ENCODE data around the gene TSPAN8.
"Not testable (repeated sequence)": the region's sequence is repeated elsewhere in the genome, so short reads cannot be mapped to it uniquely, and the experiment has no call there.

Gene TSPAN8

GRCh38 chr12:71164568-71165197 is 6.9 kb upstream of the TSPAN8 start:
- DNase-seq, result no peak

- no peak for DNase-seq
These were observed 6.4 kb upstream of the TSPAN8 start for GRCh38 chr12:71164166-71164565.

DNA sequence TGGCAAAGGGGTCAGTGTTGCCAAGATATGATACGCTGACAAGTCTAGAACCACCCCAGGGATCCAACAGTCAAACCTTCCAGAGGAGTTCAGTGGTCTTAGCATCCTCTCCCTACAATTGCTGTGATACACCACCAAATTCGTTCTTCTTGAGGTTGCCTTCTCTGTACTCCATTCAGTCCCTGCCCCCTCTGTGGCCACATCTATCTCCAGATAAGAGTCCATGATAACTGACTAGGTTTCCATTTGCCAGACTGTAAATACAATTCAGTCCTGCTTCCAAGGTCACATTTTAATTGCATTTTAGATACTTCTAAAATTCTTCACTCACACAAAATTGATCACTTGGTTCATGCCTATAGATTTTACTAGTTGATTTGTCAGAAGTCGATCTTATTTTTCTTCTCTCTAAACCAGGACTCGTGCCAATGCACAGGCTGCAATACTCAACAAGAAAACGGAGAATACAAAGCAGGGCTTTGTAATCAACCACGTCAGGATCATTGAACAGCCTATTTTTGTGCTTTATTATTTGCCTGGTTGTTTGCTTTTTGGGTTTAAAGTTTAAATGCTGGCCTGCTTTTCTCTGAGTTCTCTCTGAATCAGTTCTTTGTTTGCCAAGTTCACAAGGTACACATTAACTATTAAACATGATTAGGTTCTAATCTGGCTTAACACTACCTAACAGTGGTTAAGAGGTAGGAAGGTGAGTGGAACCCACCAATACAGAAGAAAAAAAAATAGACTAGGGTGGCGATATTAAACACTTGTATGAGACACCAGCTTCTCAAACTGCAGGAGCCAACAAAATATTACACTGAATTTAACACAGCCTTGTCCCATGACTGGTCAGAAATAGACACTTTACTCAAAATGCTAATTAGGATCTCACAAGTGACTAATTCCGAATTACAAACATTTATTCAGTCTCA is 5.3 kb upstream of the TSPAN8 start:
- peak in 1 of 56 donors; percentile 11 for DNase-seq

GRCh38 chr12:71161591-71161990 is 3.8 kb upstream of the TSPAN8 start:
- no peak for DNase-seq

GRCh38 chr12:71160585-71160984 is 2.8 kb upstream of the TSPAN8 start:
- DNase-seq, result no peak

DNA sequence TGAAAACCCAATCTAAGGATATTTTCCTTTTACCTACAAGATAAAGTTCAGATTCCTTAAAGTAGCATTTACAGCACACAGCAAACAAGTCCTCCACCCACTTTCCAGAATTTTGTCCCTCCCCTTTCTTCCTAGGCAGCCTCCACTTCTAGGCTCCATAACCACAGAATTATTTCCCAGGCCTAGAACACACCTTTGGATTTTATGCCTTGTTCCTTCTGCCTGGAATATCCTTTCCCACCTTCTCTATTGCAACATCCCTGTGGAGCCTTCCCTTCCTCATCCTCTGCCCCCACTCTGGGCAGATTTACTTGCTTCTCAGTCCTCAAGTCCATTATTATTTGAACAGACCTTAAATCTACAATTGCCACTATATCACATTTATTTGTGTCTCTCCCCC is 2.1 kb upstream of the TSPAN8 start:
- no peak for DNase-seq

DNA sequence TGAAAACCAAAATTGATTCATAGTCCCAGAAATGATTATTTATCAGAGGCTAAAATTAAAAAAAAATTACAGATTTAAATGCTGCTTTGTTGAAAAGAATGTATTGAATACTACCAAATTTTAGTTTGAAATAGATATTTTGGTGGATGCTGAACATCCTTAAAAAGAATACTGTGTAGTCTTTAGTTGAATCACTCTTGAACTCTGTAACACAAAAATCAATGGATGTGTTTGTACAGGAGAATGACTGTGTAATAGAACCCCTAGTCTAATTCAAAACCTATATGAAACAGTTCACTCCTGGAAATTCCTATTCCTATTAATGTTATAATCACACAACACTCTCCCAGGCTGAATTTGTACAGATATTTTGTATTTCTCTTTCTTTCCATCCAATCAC is 1.5 kb upstream of the TSPAN8 start:
- DNase-seq, result no peak

DNA sequence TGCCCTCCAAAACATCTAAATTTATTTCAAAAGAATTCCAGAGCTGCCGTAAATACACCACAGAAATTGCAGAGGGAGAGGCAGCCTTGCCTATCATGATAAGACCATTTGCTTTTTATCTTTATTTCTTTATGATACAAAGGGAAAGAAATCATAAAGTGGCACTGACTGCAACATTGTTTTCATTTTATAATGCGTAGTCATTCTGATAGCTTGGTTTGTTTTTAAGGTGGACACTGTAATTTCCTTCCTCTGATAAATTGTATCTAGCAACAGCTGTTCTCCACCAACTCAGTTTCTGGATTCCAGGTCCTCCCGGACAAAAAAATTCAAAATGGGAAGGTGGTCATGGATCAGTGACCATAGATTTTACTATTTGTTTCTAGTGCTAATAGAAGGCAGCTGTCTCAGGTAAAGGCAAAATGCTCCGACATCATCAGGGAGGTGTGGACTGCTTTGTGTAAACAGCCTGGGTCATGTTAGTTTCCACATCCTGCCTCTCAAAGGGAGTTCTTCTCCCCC is 623 bp upstream of the TSPAN8 start:
- no peak for DNase-seq

GRCh38 chr12:71155225-71155624 is 2.6 kb downstream of the TSPAN8 start:
- DNase-seq, result no peak

DNA sequence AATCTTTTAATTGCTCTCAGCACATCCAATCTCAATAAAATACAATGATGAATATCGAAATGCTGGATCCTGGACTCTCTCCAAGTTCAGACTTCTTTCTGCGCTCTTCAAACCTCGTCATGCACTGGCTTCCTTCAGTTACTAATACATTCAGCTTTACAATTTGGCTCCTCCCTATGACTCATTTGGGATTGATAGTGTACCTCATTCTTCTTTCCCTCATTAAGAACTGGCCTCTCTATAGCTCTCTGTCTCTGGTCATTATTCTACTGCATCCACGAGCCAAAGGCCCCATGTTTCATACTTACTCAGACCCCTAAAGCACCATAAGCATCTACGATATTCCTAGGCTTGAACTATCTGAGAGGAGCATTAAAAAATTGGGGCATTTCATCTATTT is 4.9 kb downstream of the TSPAN8 start:
- DNase-seq, result no peak

DNA sequence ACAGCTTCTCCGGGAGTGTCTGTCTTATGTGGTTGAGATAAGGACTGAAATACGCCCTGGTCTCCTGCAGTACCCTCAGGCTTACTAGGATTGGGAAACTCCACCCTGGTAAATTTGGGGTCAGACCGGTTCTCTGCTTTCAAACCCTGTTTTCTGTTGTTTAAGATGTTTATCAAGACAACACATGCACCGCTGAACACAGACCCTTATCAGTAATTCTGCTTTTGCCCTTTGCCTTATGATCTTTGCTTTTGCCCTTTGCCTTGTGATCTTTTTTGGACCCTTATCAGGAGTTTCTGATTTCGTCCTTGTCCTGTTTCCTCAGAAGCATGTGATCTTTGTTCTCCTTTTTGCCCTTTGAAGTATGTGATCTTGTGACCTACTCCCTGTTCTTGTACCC is 7.8 kb downstream of the TSPAN8 start:
- not testable (repeated sequence) for DNase-seq

DNA sequence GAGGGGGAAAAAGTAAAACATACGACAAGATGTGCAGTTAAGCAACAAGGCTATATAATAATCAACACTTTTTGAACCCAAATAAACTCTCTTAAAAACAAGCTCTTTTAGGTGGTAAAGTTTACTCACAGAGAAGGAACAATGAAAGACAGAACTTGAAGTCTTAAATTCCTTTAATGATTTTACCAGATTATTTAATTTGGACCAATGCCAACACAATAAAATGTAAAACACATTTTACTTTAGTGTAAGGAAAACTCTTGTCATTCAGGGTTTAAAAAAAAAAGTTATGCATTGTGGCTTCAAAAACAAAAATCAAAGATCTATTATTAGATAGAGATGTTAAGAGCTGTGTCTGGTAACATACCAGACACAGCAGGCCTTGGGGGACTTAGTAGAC is 13.1 kb downstream of the TSPAN8 start:
- DNase-seq, result no peak

GRCh38 chr12:71142956-71143355 is 14.8 kb downstream of the TSPAN8 start:
- no peak for DNase-seq

GRCh38 chr12:71142016-71142415 is 15.8 kb downstream of the TSPAN8 start:
- DNase-seq, result no peak

DNA sequence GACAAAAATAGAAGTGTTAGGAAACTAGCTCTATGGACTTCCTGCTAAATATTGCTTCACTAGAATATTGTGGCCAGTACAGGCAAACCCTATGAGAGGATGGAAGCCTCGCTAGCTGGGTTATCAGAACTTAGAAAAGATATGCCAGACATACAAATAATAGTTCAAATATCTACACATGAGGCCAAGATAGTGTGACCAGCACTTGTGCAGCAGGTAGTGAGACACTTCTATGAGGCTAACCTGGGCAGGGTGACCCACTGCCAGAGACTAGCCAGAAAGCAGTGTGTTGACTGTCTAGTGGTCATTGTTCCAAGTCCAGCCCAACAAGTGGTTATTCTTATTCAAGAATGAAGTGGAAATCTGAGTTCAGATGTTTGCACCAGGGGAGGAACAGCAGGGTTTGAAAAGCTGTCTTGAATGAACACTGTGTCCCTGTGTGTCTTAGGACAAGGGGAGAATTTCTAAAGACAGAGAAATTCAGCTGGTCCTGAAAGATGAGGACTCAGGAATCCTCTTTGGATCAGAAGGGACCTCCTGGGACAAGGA is 16.3 kb downstream of the TSPAN8 start:
- DNase-seq, result no peak

- DNase-seq, result no peak
These were observed 18.6 kb downstream of the TSPAN8 start for GRCh38 chr12:71139153-71139735.

GRCh38 chr12:71138011-71138410 is 19.8 kb downstream of the TSPAN8 start:
- DNase-seq, result no peak

DNA sequence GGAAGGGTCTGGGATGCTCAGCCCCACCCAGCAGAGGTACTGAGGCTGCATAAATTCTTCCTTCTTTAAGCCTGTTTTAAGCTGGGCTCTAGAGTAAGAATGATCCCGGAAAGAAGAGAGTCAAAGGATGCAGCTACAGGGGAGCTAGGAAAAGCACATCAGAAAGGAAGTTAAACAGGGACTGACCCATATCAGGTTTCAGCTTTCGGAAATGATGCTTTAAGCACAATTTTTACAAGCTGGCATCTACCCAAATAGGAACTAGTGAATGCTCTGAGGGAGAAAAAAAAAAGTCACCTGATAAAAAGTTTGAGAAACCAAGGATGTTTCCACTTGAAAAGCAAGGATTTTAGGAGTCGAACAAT is 22.0 kb downstream of the TSPAN8 start:
- DNase-seq, result no peak

- no peak for DNase-seq
These were observed 22.6 kb downstream of the TSPAN8 start for GRCh38 chr12:71135077-71135811.

GRCh38 chr12:71134405-71134804 is 23.4 kb downstream of the TSPAN8 start:
- no peak for DNase-seq

GRCh38 chr12:71130521-71131069 is 27.2 kb downstream of the TSPAN8 start:
- DNase-seq, result no peak
